HG03442 (cell line): ENCODE measurements around the gene CSN3.
"Not testable (repeated sequence)": the region's sequence is repeated elsewhere in the genome, so short reads cannot be mapped to it uniquely, and the experiment has no call there.

Source experiments
- ATAC-seq: cut with Tn5 transposase; IDR thresholded peaks from one replicate; pipeline ENCODE4 v1.9.1; 2021; ENCODE audit warnings: mild to moderate bottlenecking, moderate library complexity; ENCODE audit not compliant: unreplicated experiment

The CSN3 gene

GRCh38 chr4:70242297-70242696 lies at the start of gene CSN3:
TSS of gene CSN3 (plus strand) at chr4:70242597. CDS start at chr4:70244820, 2,223 bp downstream.
- ATAC-seq: not testable (repeated sequence)

GRCh38 chr4:70192895-70193294 lies 49.5 kb upstream of the CSN3 start:
- no peak for ATAC-seq

- ATAC-seq: no peak
These were observed 47.0 kb upstream of the CSN3 start, which contains the start of gene ODAM for GRCh38 chr4:70195425-70195824. TSS of gene ODAM (plus strand) at chr4:70195725. CDS start at chr4:70196544, 819 bp downstream.

GRCh38 chr4:70196857-70197256 lies 45.5 kb upstream of the CSN3 start:
- no peak for ATAC-seq

GRCh38 chr4:70197842-70198241 lies 44.6 kb upstream of the CSN3 start:
- ATAC-seq: no peak

GRCh38 chr4:70203601-70204000 lies 38.8 kb upstream of the CSN3 start:
- no peak for ATAC-seq

GRCh38 chr4:70212752-70213151 lies 29.6 kb upstream of the CSN3 start:
- ATAC-seq: not testable (repeated sequence)

- not testable (repeated sequence) for ATAC-seq
These were observed 26.3 kb upstream of the CSN3 start for GRCh38 chr4:70216109-70216508.

- ATAC-seq: not testable (repeated sequence)
These were observed 25.8 kb upstream of the CSN3 start for GRCh38 chr4:70216550-70216949.

- not testable (repeated sequence) for ATAC-seq
These were observed 21.0 kb upstream of the CSN3 start for GRCh38 chr4:70221389-70221788.

- not testable (repeated sequence) for ATAC-seq
These were observed 20.6 kb upstream of the CSN3 start for GRCh38 chr4:70221818-70222217.

- no peak for ATAC-seq
These were observed 16.6 kb upstream of the CSN3 start, which contains the start of gene FDCSP for GRCh38 chr4:70225824-70226223. TSS of gene FDCSP (plus strand) at chr4:70226124. CDS start at chr4:70231195, 5,071 bp downstream.

- no peak for ATAC-seq
These were observed 6.3 kb upstream of the CSN3 start for GRCh38 chr4:70236125-70236524.

- no peak for ATAC-seq
These were observed 3.1 kb upstream of the CSN3 start for GRCh38 chr4:70239131-70239883.

- no peak for ATAC-seq
These were observed 2.4 kb upstream of the CSN3 start for GRCh38 chr4:70239884-70240591.

- ATAC-seq: no peak
These were observed 694 bp downstream of the CSN3 start for GRCh38 chr4:70243091-70243490.

GRCh38 chr4:70251250-70251944 lies 9.0 kb downstream of the CSN3 start:
- ATAC-seq: no peak

GRCh38 chr4:70251945-70252277 lies 9.5 kb downstream of the CSN3 start:
- ATAC-seq: no peak

GRCh38 chr4:70269674-70270073 lies 27.3 kb downstream of the CSN3 start:
- no peak for ATAC-seq

- ATAC-seq: no peak
These were observed 34.7 kb downstream of the CSN3 start for GRCh38 chr4:70277121-70277520.

GRCh38 chr4:70280567-70280966 lies 38.2 kb downstream of the CSN3 start:
- ATAC-seq: no peak

GRCh38 chr4:70288651-70289050 lies 46.3 kb downstream of the CSN3 start:
- ATAC-seq: no peak
